Esophagus squamous epithelium (tissue), 5 donors: ENCODE data around the gene ELAVL2. TPM values are rescaled to one million over a fixed set of nuclear protein-coding genes. Genes with fewer than 3 reads are reported as not detected.

Source experiments
- DNase-seq: peaks from one replicate; lab custom pipeline; 2025; lab: John Stamatoyannopoulos, UW
- H3K27ac ChIP-seq, 4 donors: fragments of 200-600 bp; sonication (generic); one replicate each; pipeline ENCODE4 v1.5.1; 2016 to 2019; ENCODE audit warnings: mild to moderate bottlenecking in 1 of 4
- H3K27me3 ChIP-seq, 4 donors: fragments of 200-600 bp; sonication (generic); 1 replicate in 3 of 4; 2 replicates in 1 of 4; pipeline versions ENCODE4 v1.5.1 to v1.6.0; 2017 to 2021; ENCODE audit warnings: antibody characterized with exemption in 1 of 4
- H3K36me3 ChIP-seq, 3 donors: fragments of 200-600 bp; sonication (generic); one replicate each; pipeline ENCODE4 v1.5.1; 2016 to 2019
- H3K4me1 ChIP-seq, 3 donors: fragments of 200-600 bp; sonication (generic); one replicate each; pipeline ENCODE4 v1.5.1; 2017 to 2019
- H3K4me3 ChIP-seq, 4 donors: fragments of 200-600 bp; sonication (generic); 1 replicate in 3 of 4; 2 replicates in 1 of 4; pipeline ENCODE4 v1.5.1; 2016 to 2019; ENCODE audit warnings: mild to moderate bottlenecking in 2 of 4, moderate library complexity in 1 of 4
- H3K9me3 ChIP-seq, 3 donors: fragments of 200-600 bp; sonication (generic); one replicate each; pipeline ENCODE4 v1.5.1; 2016 to 2019
- CTCF ChIP-seq, 6 experiments: fragments of 450-650 bp in 4 of 6; fragments of 200-600 bp in 2 of 6; sonication (generic) in 2 of 6; IDR thresholded peaks; one replicate each; pipeline ENCODE4 v1.5.1; 2016 to 2019; ENCODE audit warnings: antibody characterized with exemption in 6 of 6, mild to moderate bottlenecking in 4 of 6, moderate library complexity in 4 of 6
- POLR2A ChIP-seq, 4 donors: fragments of 450-650 bp; IDR thresholded peaks; one replicate each; pipeline ENCODE4 v1.6.1; 2017; ENCODE audit warnings: antibody characterized with exemption in 4 of 4, mild to moderate bottlenecking in 4 of 4, moderate library complexity in 3 of 4
- WGBS, 2 donors: methylation state at CpG; one replicate each; pipeline ENCODE4 v1.1.5; 2018; 5-methylcytosine and 5-hydroxymethylcytosine counted together
- intact Hi-C: fragments of 100-400 bp; cut with DNase I; formaldehyde crosslinking; loops from one replicate; pipeline ENCODE4 v1.15.0; 2022
- total RNA-seq, 4 donors: library from RNA; depleted of rRNA; stranded (reverse); fragments of >200 nt; gene quantifications; one replicate each; pipeline ENCODE4 v1.1.0, GENCODE V29; 2016
- donor health status: DM: yes; HTN: yes; CAD: no.

ELAVL2 gene
- total RNA-seq, 4 donors from 2014 or later, result 0.29 to 0.97 (median 0.95) TPM; not detected in 1

- H3K4me1 ChIP-seq, result peaks cover 0 to 21% (median 15%) of the 10 kb centered on the region in 3 donors
- no peaks in the 10 kb centered on the region for H3K9me3 ChIP-seq
- H3K27ac ChIP-seq, result no peak overlapping the region
- DNase-seq, result no peak
- TF ChIP-seq CTCF (IDR thresholded peaks at IDR 0.05), result no peak
- TF ChIP-seq POLR2A (IDR thresholded peaks at IDR 0.05), result no peak
- peaks cover 0 to 59% (median 5%) of the 10 kb centered on the region in 4 donors for H3K27me3 ChIP-seq
- H3K36me3 ChIP-seq, result no peaks in the 10 kb centered on the region
- 0 to 5% methylated on average over 1 to 6 of the region's 17 CpGs for WGBS, 2 donors
- peak overlapping the region in 3 of 4 donors; percentile 23 to 68 (median 46) for H3K4me3 ChIP-seq
- intact Hi-C loops, result no loop called here
Observed at GRCh38 chr9:23850242-23850689, 24.2 kb upstream of the ELAVL2 start.

- no peaks in the 10 kb centered on the region for H3K9me3 ChIP-seq
- peak overlapping the region in 1 of 4 donors; percentile 68 for H3K4me3 ChIP-seq
- intact Hi-C loops, result no loop called here
- H3K27ac ChIP-seq, result no peak overlapping the region
- peaks cover 0 to 21% (median 15%) of the 10 kb centered on the region in 3 donors for H3K4me1 ChIP-seq
- H3K36me3 ChIP-seq, result no peaks in the 10 kb centered on the region
- no peak for DNase-seq
- WGBS, 2 donors, result 13 to 15% methylated on average over 10 to 11 of the region's 11 CpGs
- peaks cover 0 to 59% (median 5%) of the 10 kb centered on the region in 4 donors for H3K27me3 ChIP-seq
- TF ChIP-seq CTCF (IDR thresholded peaks at IDR 0.05) (no peak), POLR2A (IDR thresholded peaks at IDR 0.05) (no peak)
Observed at GRCh38 chr9:23849379-23850035, 23.5 kb upstream of the ELAVL2 start.

- no peaks in the 10 kb centered on the region for H3K4me1 ChIP-seq
- no peak overlapping the region for H3K27ac ChIP-seq
- peaks cover 0 to 8% (median 0%) of the 10 kb centered on the region in 4 donors for H3K27me3 ChIP-seq
- no peak for DNase-seq
- peak in 1 of 6 experiments; percentile 24 for TF ChIP-seq CTCF (IDR thresholded peaks at IDR 0.05)
- no peak for TF ChIP-seq POLR2A (IDR thresholded peaks at IDR 0.05)
- 82 to 100% methylated on average over 1 of the region's 1 CpG for WGBS, 2 donors
- H3K4me3 ChIP-seq, result no peak overlapping the region
- intact Hi-C loops, result no loop called here
- H3K9me3 ChIP-seq, result no peaks in the 10 kb centered on the region
- no peaks in the 10 kb centered on the region for H3K36me3 ChIP-seq
Observed at GRCh38 chr9:23842565-23843129, 16.6 kb upstream of the ELAVL2 start.

- Histone ChIP-seq H3K27me3 (peaks cover 0 to 7% (median 0%) of the 10 kb centered on the region in 4 donors), H3K4me3 (no peak overlapping the region), H3K36me3 (no peaks in the 10 kb centered on the region), H3K27ac (no peak overlapping the region), H3K9me3 (no peaks in the 10 kb centered on the region), H3K4me1 (no peaks in the 10 kb centered on the region)
- DNase-seq, result no peak
- WGBS, 2 donors, result 53 to 57% methylated on average over 2 of the region's 2 CpGs
- intact Hi-C loops, result no loop called here
- TF ChIP-seq CTCF (IDR thresholded peaks at IDR 0.05) (no peak), POLR2A (IDR thresholded peaks at IDR 0.05) (no peak)
Observed at GRCh38 chr9:23841304-23841703, 15.3 kb upstream of the ELAVL2 start.

GRCh38 chr9:23837038-23837437 lies 11.0 kb upstream of the ELAVL2 start:
- no peak overlapping the region for H3K27ac ChIP-seq
- H3K9me3 ChIP-seq, result no peaks in the 10 kb centered on the region
- H3K4me1 ChIP-seq, result no peaks in the 10 kb centered on the region
- intact Hi-C loops, result no loop called here
- TF ChIP-seq POLR2A (IDR thresholded peaks at IDR 0.05), result no peak
- TF ChIP-seq CTCF (IDR thresholded peaks at IDR 0.05), result no peak
- no peaks in the 10 kb centered on the region for H3K36me3 ChIP-seq
- no peak for DNase-seq
- H3K27me3 ChIP-seq, result peaks cover 0 to 25% (median 0%) of the 10 kb centered on the region in 4 donors
- WGBS, 2 donors, result 54 to 65% methylated on average over 5 of the region's 5 CpGs
- H3K4me3 ChIP-seq, result no peak overlapping the region
